ENCODE data around the gene AAMDC.

GRCh38 chr11:77819921-77820564 is 901 bp upstream of the AAMDC start:
- TF ChIP-seq CTCF (IDR thresholded peaks at IDR 0.05; ENCODE audit: low read depth, low read length, poor library complexity, severe bottlenecking) (peak; percentile 9), EZH2phosphoT487 (IDR thresholded peaks at IDR 0.05; ENCODE audit: borderline replicate concordance, low read length) (no peak)

Data from DOHH2 (cell line).